HepG2 (cell line): ENCODE measurements around the gene DTWD2. TPM values are rescaled to one million over a fixed set of nuclear protein-coding genes. Genes with fewer than 3 reads are reported as not detected.

Source experiments
- ATAC-seq: fragments of 200-7000 bp; cut with Tn5 transposase; 3 replicates; pipeline ENCODE4 v1.9.1; 2020; ENCODE audit warnings: mild to moderate bottlenecking, moderate library complexity
- BruUV-seq: library from RNA; stranded (reverse); fragments of 400-500 nt; replicated peaks from 2 replicates; lab custom pipeline; 2021; lab: Mats Ljungman, UMichigan
- CTCF ChIA-PET: fragments of 300-600 bp; formaldehyde crosslinking; extraction: SDS; loops from one replicate; lab custom pipeline; 2021; ENCODE audit warnings: low total read pairs, inconsistent platforms, low intra/inter-chr PET ratio; lab: Yijun Ruan, JAX
- POLR2A ChIA-PET: fragments of 350-600 bp; sonication (Branson Sonifier 250); formaldehyde crosslinking; loops from one replicate; lab custom pipeline; 2020; ENCODE audit warnings: antibody characterized with exemption, inconsistent platforms; lab: Yijun Ruan, JAX
- DNase-seq: peaks from one replicate; pipeline ENCODE4 v3.0.0-alpha.2; 2015; ENCODE audit warnings: low spot score
- FAIRE-seq: peaks from 3 replicates; lab custom pipeline; 2011; peaks lifted over from hg19 to GRCh38; lab: Jason Lieb, UNC
- H2AFZ ChIP-seq: one replicate; pipeline ENCODE4 v1.6.1; 2011; ENCODE audit warnings: low read length, inconsistent platforms
- H3K27ac ChIP-seq: fragments of 300-600 bp; 3 replicates; pipeline ENCODE4 v1.8.0; 2011; ENCODE audit warnings: mixed run types, mild to moderate bottlenecking, mixed read lengths, low read length, inconsistent platforms; ENCODE audit not compliant: insufficient read depth; ENCODE audit errors: extremely low read length
- H3K27me3 ChIP-seq, 2 experiments: fragments of 200-600 bp in 1 of 2; 2 replicates in 1 of 2; 3 replicates in 1 of 2; pipeline versions ENCODE4 v1.6.0 to v1.8.0; 2011; ENCODE audit warnings: low read length in 2 of 2, mild to moderate bottlenecking in 2 of 2, moderate library complexity in 2 of 2, inconsistent platforms in 1 of 2; ENCODE audit not compliant: insufficient read depth in 2 of 2, control insufficient read depth in 1 of 2
- H3K36me3 ChIP-seq, 2 experiments: fragments of 200-600 bp in 1 of 2; replicated peaks in 1 of 2; 2 replicates in 1 of 2; 3 replicates in 1 of 2; pipeline versions ENCODE4 v1.5.1 to v1.8.0; 2011; ENCODE audit warnings: low read length in 2 of 2, inconsistent platforms in 1 of 2; ENCODE audit not compliant: insufficient read depth in 2 of 2, control insufficient read depth in 1 of 2
- H3K4me1 ChIP-seq: 2 replicates; pipeline ENCODE4 v1.5.1; 2012; ENCODE audit warnings: low read length, inconsistent platforms; ENCODE audit not compliant: insufficient read depth
- H3K4me2 ChIP-seq: 2 replicates; pipeline ENCODE4 v1.6.0; 2011; ENCODE audit warnings: low read depth, low read length, inconsistent platforms
- H3K4me3 ChIP-seq, 3 experiments: fragments of 200-600 bp in 1 of 3; sonication (generic), shearing (Covaris generic) in 1 of 3; replicated peaks in 1 of 3; 2 replicates each; pipeline ENCODE4 v1.5.1; 2011 to 2016; ENCODE audit warnings: low read length in 3 of 3, inconsistent platforms in 2 of 3, low read depth in 2 of 3, mild to moderate bottlenecking in 2 of 3, control low read depth in 1 of 3, mixed read lengths in 1 of 3; ENCODE audit not compliant: insufficient read depth in 1 of 3
- H3K79me2 ChIP-seq: one replicate; pipeline ENCODE4 v1.6.1; 2011; ENCODE audit warnings: low read length, inconsistent platforms; ENCODE audit not compliant: insufficient read depth
- H3K9ac ChIP-seq: 2 replicates; pipeline ENCODE4 v1.6.0; 2011; ENCODE audit warnings: mild to moderate bottlenecking, low read depth, low read length, inconsistent platforms; ENCODE audit not compliant: insufficient read depth
- H3K9me3 ChIP-seq: 2 replicates; pipeline ENCODE4 v1.5.1; 2012; ENCODE audit warnings: mild to moderate bottlenecking, low read length
- H4K20me1 ChIP-seq: 2 replicates; pipeline ENCODE4 v1.6.0; 2011; ENCODE audit warnings: inconsistent platforms, mild to moderate bottlenecking, low read length, moderate library complexity; ENCODE audit not compliant: insufficient read depth
- CBX2 ChIP-seq, 2 experiments: fragments of 200-600 bp in 1 of 2; sonication (generic); formaldehyde crosslinking in 1 of 2; IDR thresholded peaks; 2 replicates each; pipeline versions ENCODE4 v1.7.0 to v1.8.1; 2018 to 2022; ENCODE audit warnings: low read depth in 2 of 2, low read length in 1 of 2, mild to moderate bottlenecking in 1 of 2, missing genetic modification reagents in 1 of 2
- HMGXB4 ChIP-seq, 2 experiments: sonication (generic) in 1 of 2; formaldehyde crosslinking in 1 of 2; IDR thresholded peaks; 2 replicates each; pipeline versions ENCODE4 v1.4.0 to v1.6.1; 2018 to 2020; ENCODE audit warnings: missing genetic modification reagents in 2 of 2, borderline replicate concordance in 1 of 2, low read depth in 1 of 2, mild to moderate bottlenecking in 1 of 2, missing biosample characterization in 1 of 2
- PPARG ChIP-seq: conservative IDR thresholded peaks from 2 replicates; pipeline ENCODE4 v1.6.1; 2016; ENCODE audit warnings: missing biosample characterization, missing genetic modification reagents
- SMC3 ChIP-seq: IDR thresholded peaks from 2 replicates; pipeline ENCODE4 v1.6.1; 2011; ENCODE audit warnings: low read length, improper control_type of control experiment
- ZFP1 ChIP-seq: IDR thresholded peaks from 2 replicates; pipeline ENCODE4 v1.6.1; 2016
- ZNF121 ChIP-seq: sonication (generic); formaldehyde crosslinking; IDR thresholded peaks from 2 replicates; pipeline ENCODE4 v1.5.0; 2020; ENCODE audit warnings: mild to moderate bottlenecking, missing genetic modification reagents
- ZNF296 ChIP-seq: sonication (generic); formaldehyde crosslinking; conservative IDR thresholded peaks from 2 replicates; pipeline ENCODE4 v1.5.0; 2020; ENCODE audit warnings: mild to moderate bottlenecking, missing genetic modification reagents
- WGBS: methylation state at CpG from one replicate; pipeline ENCODE4 v1.1.6; 2017; ENCODE audit warnings: low lambda C conversion rate; 5-methylcytosine and 5-hydroxymethylcytosine counted together
- in situ Hi-C: cut with HindIII; loops from 2 replicates; pipeline ENCODE4 v1.10.0; 2017; ENCODE audit warnings: low pct_unique_long_range_greater_than_20kb; ENCODE audit not compliant: extremely low pct_ligation_motif_present
- intact Hi-C: fragments of 100-400 bp; cut with micrococcal nuclease; formaldehyde crosslinking; loops from one replicate; pipeline ENCODE4 v1.10.0; 2022; ENCODE audit not compliant: unreplicated experiment
- polyA plus RNA-seq, 8 experiments: library from polyadenylated mRNA; depleted of rRNA in 3 of 8; stranded (reverse) in 7 of 8; unstranded in 1 of 8; fragments of >200 nt; fragmentation: Illumina TruSeq in 4 of 8; extraction: Trizol in 4 of 8; gene quantifications; 2 replicates each; pipeline versions ENCODE4 v1.2.1 to v1.2.3, GENCODE V29; 2011 to 2016; ENCODE audit warnings: low read depth in 4 of 8, missing spikeins in 1 of 8, mixed read lengths in 1 of 8; ENCODE audit not compliant: insufficient read depth in 1 of 8
- total RNA-seq, 5 experiments: library from RNA; depleted of rRNA; stranded (reverse); fragments of >200 nt; fragmentation: Illumina TruSeq; extraction: Trizol; gene quantifications; 2 replicates each; pipeline ENCODE4 v1.2.3, GENCODE V29; 2016; ENCODE audit warnings: low read depth in 1 of 5

The DTWD2 gene
- total and polyA plus RNA-seq, 2 of the 13 experiments (the other 11 are each of a cell fraction or from before 2014, with no cell fraction given): 1.6 to 6.0 TPM

DNA sequence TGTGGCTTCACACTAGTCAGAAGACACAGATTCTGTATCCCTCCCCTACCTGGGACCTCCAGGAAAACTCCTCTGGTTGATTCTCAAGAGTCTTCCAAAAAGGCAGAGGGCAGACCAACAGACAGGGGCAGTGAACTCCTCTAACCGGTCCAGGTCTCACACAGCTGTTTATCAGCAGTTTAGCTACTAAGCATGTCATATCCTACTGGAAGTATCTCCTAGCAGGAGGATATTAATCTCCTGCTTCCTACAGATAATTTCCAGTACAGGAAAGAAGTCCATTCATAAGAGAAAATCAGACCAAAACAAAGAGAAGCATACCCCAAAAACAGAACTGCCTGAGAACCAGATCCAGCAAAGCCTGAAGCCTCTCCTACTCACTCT lies 64.3 kb downstream of the DTWD2 start:
- ATAC-seq: no peak
- ChIA-PET POLR2A (no interaction called here), CTCF (no interaction called here)
- no TSS peak for BruUV-seq
- no peaks in the 10 kb centered on the region for H3K27me3 ChIP-seq
- no peaks in the 10 kb centered on the region for H3K79me2 ChIP-seq
- DNase-seq: no peak
- no peaks in the 10 kb centered on the region for H3K4me1 ChIP-seq
- H3K36me3 ChIP-seq: no peaks in the 10 kb centered on the region
- 100% methylated on average over 1 of the region's 1 CpG for WGBS
- H4K20me1 ChIP-seq: no peaks in the 10 kb centered on the region
- H2AFZ ChIP-seq: no peak overlapping the region
- no peak overlapping the region for H3K4me3 ChIP-seq
- no peak overlapping the region for H3K9ac ChIP-seq
- in situ Hi-C loops: no loop called here
- TF ChIP-seq SMC3: no peak
- no peak for TF ChIP-seq HMGXB4 (CRISPR knock-in tag; IDR thresholded peaks at IDR 0.05; ENCODE audit: borderline replicate concordance in 1 of 2, low read depth in 1 of 2)
- no peak for TF ChIP-seq PPARG
- no peak for TF ChIP-seq ZNF296
- no peak for TF ChIP-seq ZFP1 (CRISPR knock-in tag)
- no peak for TF ChIP-seq CBX2 (IDR thresholded peaks at IDR 0.05; ENCODE audit: low read depth, low read length)
- no peak for TF ChIP-seq CBX2 (CRISPR knock-in tag; IDR thresholded peaks at IDR 0.05; ENCODE audit: low read depth)
- no peak for TF ChIP-seq ZNF121 (CRISPR knock-in tag)
- TF ChIP-seq, all 625 proteins: peak for 0
- intact Hi-C loops: no loop called here
- no peak for FAIRE-seq
- H3K9me3 ChIP-seq: no peaks in the 10 kb centered on the region
- H3K4me2 ChIP-seq: no peak overlapping the region
- no peak overlapping the region for H3K27ac ChIP-seq
